ENCODE data around the gene ASIP. TPM values are rescaled to one million over a fixed set of nuclear protein-coding genes. Genes with fewer than 3 reads are reported as not detected.

ASIP gene
- total and polyA plus RNA-seq, 2 of the 13 experiments (the other 11 are each of a cell fraction or from before 2014, with no cell fraction given), result not detected

GRCh38 chr20:34310481-34311117 is 69.4 kb downstream of the ASIP start (continued):
- TF ChIP-seq, protein P1, sequence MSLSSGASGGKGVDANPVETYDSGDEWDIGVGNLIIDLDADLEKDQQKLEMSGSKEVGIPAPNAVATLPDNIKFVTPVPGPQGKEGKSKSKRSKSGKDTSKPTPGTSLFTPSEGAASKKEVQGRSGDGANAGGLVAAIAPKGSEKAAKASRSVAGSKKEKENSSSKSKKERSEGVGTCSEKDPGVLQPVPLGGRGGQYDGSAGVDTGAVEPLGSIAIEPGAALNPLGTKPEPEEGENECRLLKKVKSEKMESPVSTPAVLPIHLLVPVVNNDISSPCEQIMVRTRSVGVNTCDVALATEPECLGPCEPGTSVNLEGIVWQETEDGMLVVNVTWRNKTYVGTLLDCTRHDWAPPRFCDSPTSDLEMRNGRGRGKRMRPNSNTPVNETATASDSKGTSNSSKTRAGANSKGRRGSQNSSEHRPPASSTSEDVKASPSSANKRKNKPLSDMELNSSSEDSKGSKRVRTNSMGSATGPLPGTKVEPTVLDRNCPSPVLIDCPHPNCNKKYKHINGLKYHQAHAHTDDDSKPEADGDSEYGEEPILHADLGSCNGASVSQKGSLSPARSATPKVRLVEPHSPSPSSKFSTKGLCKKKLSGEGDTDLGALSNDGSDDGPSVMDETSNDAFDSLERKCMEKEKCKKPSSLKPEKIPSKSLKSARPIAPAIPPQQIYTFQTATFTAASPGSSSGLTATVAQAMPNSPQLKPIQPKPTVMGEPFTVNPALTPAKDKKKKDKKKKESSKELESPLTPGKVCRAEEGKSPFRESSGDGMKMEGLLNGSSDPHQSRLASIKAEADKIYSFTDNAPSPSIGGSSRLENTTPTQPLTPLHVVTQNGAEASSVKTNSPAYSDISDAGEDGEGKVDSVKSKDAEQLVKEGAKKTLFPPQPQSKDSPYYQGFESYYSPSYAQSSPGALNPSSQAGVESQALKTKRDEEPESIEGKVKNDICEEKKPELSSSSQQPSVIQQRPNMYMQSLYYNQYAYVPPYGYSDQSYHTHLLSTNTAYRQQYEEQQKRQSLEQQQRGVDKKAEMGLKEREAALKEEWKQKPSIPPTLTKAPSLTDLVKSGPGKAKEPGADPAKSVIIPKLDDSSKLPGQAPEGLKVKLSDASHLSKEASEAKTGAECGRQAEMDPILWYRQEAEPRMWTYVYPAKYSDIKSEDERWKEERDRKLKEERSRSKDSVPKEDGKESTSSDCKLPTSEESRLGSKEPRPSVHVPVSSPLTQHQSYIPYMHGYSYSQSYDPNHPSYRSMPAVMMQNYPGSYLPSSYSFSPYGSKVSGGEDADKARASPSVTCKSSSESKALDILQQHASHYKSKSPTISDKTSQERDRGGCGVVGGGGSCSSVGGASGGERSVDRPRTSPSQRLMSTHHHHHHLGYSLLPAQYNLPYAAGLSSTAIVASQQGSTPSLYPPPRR (CRISPR knock-in tag; IDR thresholded peaks at IDR 0.05; ENCODE audit: borderline replicate concordance), result peak; percentile 96
- TF ChIP-seq ZNF33A (CRISPR knock-in tag; IDR thresholded peaks at IDR 0.05; ENCODE audit: borderline replicate concordance) (peak; percentile 46; the same call in 1 of the 2 replicates), ZNF547 (CRISPR knock-in tag; IDR thresholded peaks at IDR 0.05) (no peak), BCL6 (CRISPR knock-in tag; IDR thresholded peaks at IDR 0.05) (peak; percentile 100), RFXAP (CRISPR knock-in tag; IDR thresholded peaks at IDR 0.05; ENCODE audit: borderline replicate concordance) (peak; percentile 78), GMEB2 (CRISPR knock-in tag; IDR thresholded peaks at IDR 0.05; ENCODE audit: low read depth) (no peak), TCF7 (IDR thresholded peaks at IDR 0.05; ENCODE audit: low read depth) (peak; percentile 86), AHR (CRISPR knock-in tag; IDR thresholded peaks at IDR 0.05) (peak; percentile 71; the same call in 1 of the 2 replicates), ZNF781 (CRISPR knock-in tag; IDR thresholded peaks at IDR 0.05; ENCODE audit: borderline replicate concordance, not compliant biosample characterization) (peak; percentile 1)
- TF ChIP-seq, protein P2, sequence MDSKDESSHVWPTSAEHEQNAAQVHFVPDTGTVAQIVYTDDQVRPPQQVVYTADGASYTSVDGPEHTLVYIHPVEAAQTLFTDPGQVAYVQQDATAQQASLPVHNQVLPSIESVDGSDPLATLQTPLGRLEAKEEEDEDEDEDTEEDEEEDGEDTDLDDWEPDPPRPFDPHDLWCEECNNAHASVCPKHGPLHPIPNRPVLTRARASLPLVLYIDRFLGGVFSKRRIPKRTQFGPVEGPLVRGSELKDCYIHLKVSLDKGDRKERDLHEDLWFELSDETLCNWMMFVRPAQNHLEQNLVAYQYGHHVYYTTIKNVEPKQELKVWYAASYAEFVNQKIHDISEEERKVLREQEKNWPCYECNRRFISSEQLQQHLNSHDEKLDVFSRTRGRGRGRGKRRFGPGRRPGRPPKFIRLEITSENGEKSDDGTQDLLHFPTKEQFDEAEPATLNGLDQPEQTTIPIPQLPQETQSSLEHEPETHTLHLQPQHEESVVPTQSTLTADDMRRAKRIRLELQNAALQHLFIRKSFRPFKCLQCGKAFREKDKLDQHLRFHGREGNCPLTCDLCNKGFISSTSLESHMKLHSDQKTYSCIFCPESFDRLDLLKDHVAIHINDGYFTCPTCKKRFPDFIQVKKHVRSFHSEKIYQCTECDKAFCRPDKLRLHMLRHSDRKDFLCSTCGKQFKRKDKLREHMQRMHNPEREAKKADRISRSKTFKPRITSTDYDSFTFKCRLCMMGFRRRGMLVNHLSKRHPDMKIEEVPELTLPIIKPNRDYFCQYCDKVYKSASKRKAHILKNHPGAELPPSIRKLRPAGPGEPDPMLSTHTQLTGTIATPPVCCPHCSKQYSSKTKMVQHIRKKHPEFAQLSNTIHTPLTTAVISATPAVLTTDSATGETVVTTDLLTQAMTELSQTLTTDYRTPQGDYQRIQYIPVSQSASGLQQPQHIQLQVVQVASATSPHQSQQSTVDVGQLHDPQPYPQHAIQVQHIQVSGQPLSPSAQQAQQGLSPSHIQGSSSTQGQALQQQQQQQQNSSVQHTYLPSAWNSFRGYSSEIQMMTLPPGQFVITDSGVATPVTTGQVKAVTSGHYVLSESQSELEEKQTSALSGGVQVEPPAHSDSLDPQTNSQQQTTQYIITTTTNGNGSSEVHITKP (CRISPR knock-in tag; IDR thresholded peaks at IDR 0.05; ENCODE audit: low read depth), result peak; percentile 83; the same call in 1 of the 2 replicates
- TF ChIP-seq, protein P3, sequence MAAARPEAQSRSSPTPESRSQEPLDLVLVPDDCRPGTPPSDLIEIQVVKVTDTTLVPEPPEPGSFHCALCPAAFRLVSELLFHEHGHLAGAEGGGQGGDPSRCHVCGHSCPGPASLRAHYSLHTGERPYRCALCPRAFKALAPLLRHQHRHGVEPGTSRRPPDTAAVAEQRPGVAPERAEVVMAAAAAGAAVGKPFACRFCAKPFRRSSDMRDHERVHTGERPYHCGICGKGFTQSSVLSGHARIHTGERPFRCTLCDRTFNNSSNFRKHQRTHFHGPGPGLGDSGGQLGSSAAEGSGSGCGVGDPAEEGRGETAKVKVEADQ (CRISPR knock-in tag; IDR thresholded peaks at IDR 0.05; ENCODE audit: borderline replicate concordance), result no peak

Measured in HepG2 (cell line).